ENCODE data around the gene C6orf132.
A peak's percentile ranks its signal among the peaks of the same experiment; 100 is the strongest.
"Not testable (repeated sequence)": the region's sequence is repeated elsewhere in the genome, so short reads cannot be mapped to it uniquely, and the experiment has no call there.

Gene C6orf132

GRCh38 chr6:42162812-42163211 is 20.4 kb upstream of the C6orf132 start:
- no peak for DNase-seq (ENCODE audit: low read depth, low spot score)

DNA sequence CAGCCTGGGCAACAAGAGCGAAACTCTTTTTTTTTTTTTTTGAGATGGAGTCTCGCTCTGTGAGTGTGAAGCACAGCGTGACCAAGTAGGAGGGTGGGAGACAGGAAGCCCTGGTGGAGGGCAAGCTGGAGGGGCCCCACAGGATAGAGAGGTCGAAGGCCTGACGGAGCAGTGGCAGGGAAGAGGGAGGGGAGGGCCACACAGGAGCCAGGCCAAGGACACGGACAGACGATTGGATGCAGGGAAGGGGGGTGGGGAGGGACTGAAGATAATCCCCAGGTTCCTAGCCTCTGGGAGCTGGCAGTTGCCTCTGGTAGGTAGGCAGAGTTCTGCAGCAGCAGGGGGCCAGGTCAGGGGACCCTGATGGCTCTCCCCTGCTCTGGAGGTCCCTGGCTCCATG is 20.0 kb upstream of the C6orf132 start:
- no peak for DNase-seq (ENCODE audit: low read depth, low spot score)

DNA sequence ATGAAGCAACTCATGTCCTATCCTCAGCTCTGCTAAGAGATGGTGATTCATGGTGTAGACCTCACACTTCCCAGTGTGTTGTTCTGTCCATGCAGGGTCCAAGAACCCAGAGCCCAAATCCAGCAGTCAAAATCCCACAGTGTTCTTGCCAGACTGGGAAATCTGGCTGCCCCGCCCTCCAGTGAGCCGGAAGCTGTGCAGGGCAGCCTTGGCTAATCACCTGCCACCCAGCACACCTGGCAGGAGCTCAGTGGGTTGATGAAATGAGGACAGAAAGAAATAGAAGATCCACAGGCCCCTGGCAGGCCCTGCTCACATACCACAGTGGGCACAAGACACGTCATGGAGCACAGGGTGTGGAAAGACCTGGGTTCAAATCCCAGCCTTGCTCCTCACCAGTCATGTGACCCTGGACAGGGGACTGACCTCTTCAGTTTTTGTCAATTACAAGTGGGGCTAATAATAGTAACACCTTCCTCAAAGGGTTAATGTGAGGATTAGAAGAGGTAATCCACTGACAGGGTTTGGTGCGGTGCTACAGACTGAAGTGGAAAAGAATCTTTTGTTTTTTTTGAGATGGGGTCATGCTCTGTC is 17.1 kb upstream of the C6orf132 start:
- no peak for DNase-seq (ENCODE audit: low read depth, low spot score)

DNA sequence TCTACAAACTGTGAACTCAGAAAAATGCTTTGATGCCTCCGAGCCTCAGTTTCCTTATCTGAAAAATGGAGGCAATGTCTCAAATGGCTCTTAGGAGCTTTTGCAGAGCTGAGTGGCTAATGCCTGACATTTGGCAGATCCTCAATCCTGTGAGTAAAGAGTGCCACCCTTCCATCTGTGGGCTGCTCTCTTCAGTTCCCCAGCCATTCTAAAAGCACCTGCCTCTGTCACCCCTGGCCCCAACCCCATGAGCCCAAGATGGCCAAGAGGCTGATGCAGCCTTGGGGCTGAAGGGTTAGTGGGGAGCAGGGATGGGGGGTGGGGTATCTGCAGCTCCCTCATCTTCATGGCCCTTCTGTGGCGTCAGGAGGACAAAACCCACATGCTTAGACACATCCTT is 16.2 kb upstream of the C6orf132 start:
- no peak for DNase-seq (ENCODE audit: low read depth, low spot score)

DNA sequence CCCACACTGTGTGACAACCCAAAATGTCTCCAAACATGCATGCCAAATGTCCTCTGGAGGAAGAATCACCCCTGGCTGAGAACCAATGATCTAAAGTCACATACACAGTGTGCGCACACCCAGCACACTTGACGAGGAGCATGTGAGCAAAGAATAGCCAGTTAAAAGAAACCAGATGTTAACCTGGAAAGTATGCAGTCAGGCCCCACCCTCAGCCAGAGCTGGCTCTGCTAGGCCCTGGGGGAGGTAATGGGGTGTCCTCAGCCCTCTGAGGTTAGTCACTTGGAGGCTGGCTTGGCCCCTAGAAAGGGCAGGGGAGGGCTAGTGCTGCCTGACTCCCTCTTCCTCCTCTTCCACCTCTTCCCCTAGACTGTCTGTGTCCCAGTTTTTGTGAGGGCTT is 15.6 kb upstream of the C6orf132 start:
- DNase-seq (ENCODE audit: low read depth, low spot score) = no peak

GRCh38 chr6:42156638-42157037 is 14.2 kb upstream of the C6orf132 start:
- DNase-seq (ENCODE audit: low read depth, low spot score) = peak; percentile 67

- no peak for DNase-seq (ENCODE audit: low read depth, low spot score)
Measured at GRCh38 chr6:42155293-42155692, 12.9 kb upstream of the C6orf132 start.

GRCh38 chr6:42154461-42155209 is 12.2 kb upstream of the C6orf132 start:
- DNase-seq (ENCODE audit: low read depth, low spot score) = no peak

DNA sequence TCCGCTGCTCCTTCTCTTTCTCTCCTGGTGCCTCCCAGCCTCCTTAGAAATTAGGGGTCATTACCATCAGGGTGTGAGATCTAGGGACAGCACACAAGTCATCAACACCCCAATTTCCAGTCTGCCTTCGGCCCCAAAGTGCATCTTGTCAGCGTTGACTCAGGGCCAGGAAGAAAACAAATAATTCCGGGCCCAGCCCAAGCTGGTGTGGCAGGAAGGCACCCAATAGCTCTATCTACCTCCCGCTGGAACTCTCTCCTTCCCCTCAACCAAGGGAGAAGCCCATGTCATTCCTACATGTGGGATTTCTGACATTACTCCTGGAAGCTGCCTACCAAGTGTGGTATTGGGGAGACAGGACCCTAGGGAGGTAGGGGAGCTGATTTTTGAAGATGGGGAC is 11.5 kb upstream of the C6orf132 start:
- no peak for DNase-seq (ENCODE audit: low read depth, low spot score)

DNA sequence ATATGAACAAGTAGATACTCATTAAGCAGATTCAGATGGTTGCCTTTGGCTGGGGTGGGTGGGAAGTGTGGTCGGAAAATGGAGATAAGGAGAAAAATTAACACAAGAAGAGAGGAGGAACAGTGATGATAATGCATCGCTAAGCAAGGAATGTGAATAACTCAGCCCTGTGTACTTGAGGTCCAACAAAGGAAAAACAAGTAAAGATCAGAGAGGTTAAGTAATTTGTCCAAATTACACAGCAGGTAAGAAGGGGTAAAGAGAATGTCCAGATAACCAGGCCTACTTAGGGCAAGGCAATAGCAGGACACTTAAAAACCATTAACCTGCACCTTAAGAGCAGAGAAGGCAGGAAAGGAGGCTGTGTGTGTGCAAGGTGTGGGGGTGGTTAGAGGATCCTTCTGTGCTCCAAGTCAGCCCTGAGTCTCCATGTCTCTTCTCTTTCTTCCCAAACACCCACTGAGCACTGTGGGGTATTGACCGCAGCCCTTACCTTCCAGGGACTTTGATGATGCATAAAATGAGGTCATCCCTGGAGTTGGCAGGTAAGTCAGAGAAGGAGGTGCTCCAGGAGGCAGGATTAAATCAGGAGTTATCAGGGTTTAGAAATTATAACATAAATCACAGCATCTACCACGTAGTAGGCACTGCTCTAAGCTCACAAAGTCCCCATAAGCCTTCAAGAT is 10.3 kb upstream of the C6orf132 start:
- DNase-seq (ENCODE audit: low read depth, low spot score) = not testable (repeated sequence)

- no peak for DNase-seq (ENCODE audit: low read depth, low spot score)
Measured at GRCh38 chr6:42152024-42152423, 9.6 kb upstream of the C6orf132 start.

DNA sequence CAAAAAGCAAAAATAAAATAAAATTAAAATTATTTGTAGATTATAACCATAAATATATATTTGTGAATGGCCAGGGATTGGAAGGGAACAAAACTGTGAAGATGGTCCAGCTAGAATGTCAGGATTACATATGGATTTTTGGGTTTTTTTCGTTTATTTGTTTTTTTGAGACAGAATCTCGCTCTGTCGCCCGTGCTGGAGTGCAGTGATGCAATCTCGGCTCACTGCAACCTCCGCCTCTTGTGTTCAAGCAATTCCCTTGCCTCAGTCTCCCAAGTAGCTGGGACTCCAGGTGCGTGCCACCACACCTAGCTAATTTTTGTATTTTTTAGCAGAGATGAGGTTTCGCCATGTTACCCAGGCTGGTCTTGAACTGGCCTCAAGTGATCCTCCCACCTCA is 7.8 kb upstream of the C6orf132 start:
- no peak for DNase-seq (ENCODE audit: low read depth, low spot score)

DNA sequence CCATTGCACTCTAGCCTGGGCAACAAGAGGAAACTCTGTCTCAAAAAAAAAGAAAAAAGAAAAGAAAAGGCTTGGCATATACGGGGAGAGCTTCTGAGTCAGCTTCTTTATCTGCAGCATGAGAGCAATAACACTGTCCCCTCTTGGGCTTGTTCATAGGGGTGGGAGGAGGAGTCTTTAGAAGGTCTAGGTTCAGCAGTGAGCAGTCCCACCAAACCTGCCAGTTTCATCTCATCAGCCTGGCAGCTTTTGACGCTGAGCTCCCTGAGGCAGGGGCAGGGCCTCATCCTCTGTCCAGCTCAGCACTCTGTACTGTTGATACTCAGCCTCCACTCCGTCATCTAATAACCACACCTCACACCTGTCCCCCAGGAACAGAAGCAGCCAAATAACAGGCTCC is 5.6 kb upstream of the C6orf132 start:
- no peak for DNase-seq (ENCODE audit: low read depth, low spot score)

GRCh38 chr6:42147138-42147562 is 4.7 kb upstream of the C6orf132 start:
- no peak for DNase-seq (ENCODE audit: low read depth, low spot score)

DNA sequence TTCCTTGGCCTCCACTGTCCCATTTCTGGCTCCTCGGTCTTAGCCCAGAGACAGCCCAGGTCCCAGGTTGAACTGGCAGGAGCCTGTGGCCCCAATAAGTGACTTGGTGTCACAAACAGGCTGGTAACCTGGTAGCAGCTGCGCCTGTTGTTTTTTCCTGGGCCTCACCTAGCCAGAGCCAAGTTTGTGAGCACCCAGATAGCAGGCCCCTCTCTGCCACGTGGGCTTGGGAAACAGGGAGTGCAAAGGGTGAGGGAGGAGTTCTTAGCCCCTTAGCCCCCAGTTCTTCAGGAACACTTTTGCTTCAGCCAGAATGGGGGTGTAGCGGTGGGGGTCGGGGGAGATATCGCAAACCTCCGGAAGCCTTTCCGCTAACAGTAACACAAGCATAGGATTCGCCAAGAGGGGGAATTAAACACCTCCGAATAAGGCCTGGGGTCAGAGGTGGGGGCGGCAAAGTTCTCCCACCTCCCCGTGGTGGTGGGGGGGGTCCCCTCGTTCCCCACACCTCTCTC is 760 bp downstream of the C6orf132 start:
- DNase-seq (ENCODE audit: low read depth, low spot score) = no peak

DNA sequence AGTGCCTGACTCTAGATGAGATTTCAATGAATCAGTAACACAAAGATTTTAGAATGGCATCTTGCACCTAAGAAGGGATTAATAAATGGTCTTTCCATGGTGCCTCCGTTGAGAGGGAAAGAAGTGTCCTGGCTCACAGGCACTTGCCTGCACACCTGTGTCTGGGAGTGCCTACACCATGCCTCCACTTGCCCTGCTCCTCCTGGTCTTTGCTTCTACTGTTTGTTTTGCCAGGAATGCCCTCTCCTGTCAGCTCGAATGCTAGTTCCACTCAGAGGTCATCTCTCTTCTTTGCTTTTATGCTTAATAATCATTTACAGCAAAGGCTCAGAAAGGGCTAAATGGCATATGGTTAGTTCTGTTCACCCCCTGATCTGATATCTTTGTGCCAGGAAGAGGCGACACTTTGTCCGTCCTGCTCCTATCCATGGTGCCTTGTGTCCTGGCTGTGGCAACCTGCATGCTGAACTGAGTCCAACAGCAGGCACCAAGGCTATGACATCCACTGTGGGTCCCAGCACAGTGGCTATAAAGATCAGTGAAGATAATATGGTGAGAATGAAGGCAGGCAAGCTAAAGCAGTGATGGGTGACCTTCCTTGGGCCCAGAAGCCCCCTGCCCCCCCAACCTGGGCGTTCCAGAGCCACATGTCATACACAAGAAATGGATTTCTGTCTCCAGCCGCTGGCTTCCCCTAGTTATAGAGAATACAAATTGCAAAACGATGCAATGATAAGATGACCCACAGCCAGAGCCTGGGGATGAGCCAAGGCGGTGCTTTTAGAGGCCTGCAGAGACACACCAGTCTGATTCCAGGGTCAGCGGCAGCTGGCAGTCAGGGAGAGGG is 1.4 kb downstream of the C6orf132 start:
- DNase-seq (ENCODE audit: low read depth, low spot score) = no peak

GRCh38 chr6:42140032-42140431 is 2.4 kb downstream of the C6orf132 start:
- no peak for DNase-seq (ENCODE audit: low read depth, low spot score)

- DNase-seq (ENCODE audit: low read depth, low spot score) = peak; percentile 58
Measured at GRCh38 chr6:42138630-42139619, 3.5 kb downstream of the C6orf132 start.

- no peak for DNase-seq (ENCODE audit: low read depth, low spot score)
Measured at GRCh38 chr6:42138190-42138589, 4.2 kb downstream of the C6orf132 start.

GRCh38 chr6:42137194-42137753 is 5.1 kb downstream of the C6orf132 start:
- peak; percentile 87 for DNase-seq (ENCODE audit: low read depth, low spot score)

Data from ELF-1 (cell line).